ENCODE results near the gene LRRC47. TPM values are rescaled to one million over a fixed set of nuclear protein-coding genes. Genes with fewer than 3 reads are reported as not detected.

LRRC47 gene
- total and polyA plus RNA-seq, 2 of the 13 experiments (the other 11 are each of a cell fraction or from before 2014, with no cell fraction given) = 18.3 to 52.5 TPM

- TF ChIP-seq ZNF597 (CRISPR knock-in tag; IDR thresholded peaks at IDR 0.05) = no peak
- TF ChIP-seq SMARCC2 (IDR thresholded peaks at IDR 0.05) = no peak
- TF ChIP-seq ERF (CRISPR knock-in tag; IDR thresholded peaks at IDR 0.05) = peak; percentile 49; the same call in 1 of the 2 replicates
- TF ChIP-seq SRSF9 (IDR thresholded peaks at IDR 0.05; ENCODE audit: borderline replicate concordance, insufficient read depth, low read depth, low read length, poor library complexity, severe bottlenecking) = no peak
- no peak for TF ChIP-seq HMGA1 (CRISPR knock-in tag; conservative IDR thresholded peaks at IDR 0.05)
- TF ChIP-seq MIXL1 (CRISPR knock-in tag; IDR thresholded peaks at IDR 0.05) = peak; percentile 66; the same call in 1 of the 2 replicates
- TF ChIP-seq ZNF556 (CRISPR knock-in tag; IDR thresholded peaks at IDR 0.05; ENCODE audit: borderline replicate concordance) = no peak; the same call in none of the 2 replicates
- peak; percentile 73 for TF ChIP-seq MNT (IDR thresholded peaks at IDR 0.05)
- TF ChIP-seq ZKSCAN8 (CRISPR knock-in tag; IDR thresholded peaks at IDR 0.05; ENCODE audit: borderline replicate concordance) = no peak
- TF ChIP-seq NFYB (CRISPR knock-in tag; IDR thresholded peaks at IDR 0.05) = peak; percentile 35
- peak; percentile 86; the same call in 1 of the 2 replicates for TF ChIP-seq KLF13 (CRISPR knock-in tag; IDR thresholded peaks at IDR 0.05)
- TF ChIP-seq ZNF7 (CRISPR knock-in tag; IDR thresholded peaks at IDR 0.05) = no peak
- TF ChIP-seq ZNF672 (CRISPR knock-in tag; IDR thresholded peaks at IDR 0.05) = no peak; the same call in 1 of the 2 replicates
- TF ChIP-seq ZNF503 (CRISPR knock-in tag; IDR thresholded peaks at IDR 0.05) = peak; percentile 73
- TF ChIP-seq SATB2 (CRISPR knock-in tag; IDR thresholded peaks at IDR 0.05) = 0 out of 2 replicates have a peak, but pooled peaks have one; percentile 65
- TF ChIP-seq MAFF (IDR thresholded peaks at IDR 0.05; ENCODE audit: low read depth, low read length) = no peak
- TF ChIP-seq ATF7 (IDR thresholded peaks at IDR 0.05) = no peak
- no peak; the same call in 1 of the 2 replicates for TF ChIP-seq ATF7 (CRISPR knock-in tag; IDR thresholded peaks at IDR 0.05)
- 0 out of 2 replicates have a peak, but pooled peaks have one; percentile 33 for TF ChIP-seq MIER2 (CRISPR knock-in tag; IDR thresholded peaks at IDR 0.05)
- TF ChIP-seq ZNF570 (CRISPR knock-in tag; IDR thresholded peaks at IDR 0.05; ENCODE audit: borderline replicate concordance) = no peak
- no peak for TF ChIP-seq TRAFD1 (CRISPR knock-in tag; IDR thresholded peaks at IDR 0.05; ENCODE audit: borderline replicate concordance)
- peak; percentile 33; the same call in 1 of the 2 replicates for TF ChIP-seq ZNF33B (CRISPR knock-in tag; IDR thresholded peaks at IDR 0.05)
- TF ChIP-seq ZNF350 (CRISPR knock-in tag; IDR thresholded peaks at IDR 0.05; ENCODE audit: borderline replicate concordance, low read depth) = peak; percentile 92; the same call in 1 of the 2 replicates
- peak; percentile 16; the same call in 1 of the 2 replicates for TF ChIP-seq MIER3 (CRISPR knock-in tag; IDR thresholded peaks at IDR 0.05; ENCODE audit: borderline replicate concordance)
These were observed 20.6 kb downstream of the LRRC47 start (continued) for GRCh38 chr1:3775490-3776230.
